Kidney capillary endothelial cell (primary cell): ENCODE data around the gene CFAP97.
A peak's percentile ranks its signal among the peaks of the same experiment; 100 is the strongest.
"Not testable (repeated sequence)": the region's sequence is repeated elsewhere in the genome, so short reads cannot be mapped to it uniquely, and the experiment has no call there.

Experiments
- DNase-seq: peaks from one replicate; pipeline ENCODE4 v3.0.0-alpha.2; 2018; ENCODE audit warnings: low spot score

Gene CFAP97

GRCh38 chr4:185203486-185204237 is at the start of gene CFAP97:
CFAP97 (minus strand) TSS chr4:185204000; CDS start chr4:185191196, 12,804 bp downstream.
- peak; percentile 77 for DNase-seq

- DNase-seq, result no peak
Observed at GRCh38 chr4:185249105-185249504, 45.3 kb upstream of the CFAP97 start.

- DNase-seq, result no peak
Observed at GRCh38 chr4:185248393-185249039, 44.7 kb upstream of the CFAP97 start.

GRCh38 chr4:185247151-185247550 is 43.4 kb upstream of the CFAP97 start:
- no peak for DNase-seq

- DNase-seq, result no peak
Observed at GRCh38 chr4:185246453-185246852, 42.7 kb upstream of the CFAP97 start.

GRCh38 chr4:185244763-185245162 is 41.0 kb upstream of the CFAP97 start:
- no peak for DNase-seq

- no peak for DNase-seq
Observed at GRCh38 chr4:185243879-185244278, 40.1 kb upstream of the CFAP97 start.

- no peak for DNase-seq
Observed at GRCh38 chr4:185242749-185243533, 39.1 kb upstream of the CFAP97 start.

- DNase-seq, result not testable (repeated sequence)
Observed at GRCh38 chr4:185240486-185240885, 36.7 kb upstream of the CFAP97 start.

GRCh38 chr4:185238750-185239149 is 35.0 kb upstream of the CFAP97 start:
- no peak for DNase-seq

GRCh38 chr4:185238215-185238681 is 34.4 kb upstream of the CFAP97 start:
- DNase-seq, result no peak

- no peak for DNase-seq
Observed at GRCh38 chr4:185237175-185237574, 33.4 kb upstream of the CFAP97 start.

- DNase-seq, result no peak
Observed at GRCh38 chr4:185235843-185236503, 32.2 kb upstream of the CFAP97 start.

GRCh38 chr4:185235119-185235842 is 31.5 kb upstream of the CFAP97 start:
- DNase-seq, result no peak

GRCh38 chr4:185232370-185232769 is 28.6 kb upstream of the CFAP97 start:
- no peak for DNase-seq

- DNase-seq, result no peak
Observed at GRCh38 chr4:185229021-185229818, 25.4 kb upstream of the CFAP97 start.

GRCh38 chr4:185227713-185228278 is 24.0 kb upstream of the CFAP97 start:
- no peak for DNase-seq

- DNase-seq, result no peak
Observed at GRCh38 chr4:185227131-185227551, 23.3 kb upstream of the CFAP97 start.

GRCh38 chr4:185225940-185226339 is 22.1 kb upstream of the CFAP97 start:
- no peak for DNase-seq

GRCh38 chr4:185224597-185224996 is 20.8 kb upstream of the CFAP97 start:
- DNase-seq, result no peak
